Gastroesophageal sphincter (tissue), 3 donors: ENCODE results near the gene ZNF595.

Source experiments
- EP300 ChIP-seq: sonication (generic); formaldehyde crosslinking; IDR thresholded peaks from one replicate; pipeline ENCODE4 v1.6.1; 2017; ENCODE audit warnings: antibody characterized with exemption, mild to moderate bottlenecking
- POLR2A ChIP-seq, 2 donors: fragments of 450-650 bp; IDR thresholded peaks; one replicate each; pipeline ENCODE4 v1.6.1; 2017; ENCODE audit warnings: antibody characterized with exemption in 2 of 2, mild to moderate bottlenecking in 2 of 2, moderate library complexity in 1 of 2
- TF ChIP-seq, protein P1 (sequence below), 4 experiments: fragments of 200-600 bp in 2 of 4; fragments of 450-650 bp in 2 of 4; sonication (generic) in 1 of 4; IDR thresholded peaks; one replicate each; pipeline ENCODE4 v1.5.1; 2017 to 2019; ENCODE audit warnings: antibody characterized with exemption in 4 of 4, mild to moderate bottlenecking in 2 of 4, moderate library complexity in 2 of 4

DNA sequence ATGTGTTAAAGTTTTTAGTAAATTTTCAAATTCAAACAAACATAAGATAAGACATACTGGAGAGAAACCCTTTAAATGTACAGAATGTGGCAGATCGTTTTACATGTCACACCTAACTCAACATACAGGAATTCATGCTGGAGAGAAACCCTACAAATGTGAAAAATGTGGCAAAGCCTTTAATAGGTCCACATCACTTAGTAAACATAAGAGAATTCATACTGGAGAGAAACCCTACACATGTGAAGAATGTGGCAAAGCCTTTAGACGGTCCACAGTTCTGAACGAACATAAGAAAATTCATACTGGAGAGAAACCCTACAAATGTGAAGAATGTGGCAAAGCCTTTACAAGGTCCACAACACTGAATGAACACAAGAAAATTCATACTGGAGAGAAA lies 32.8 kb downstream of the ZNF595 start:
- TF ChIP-seq, protein P1, sequence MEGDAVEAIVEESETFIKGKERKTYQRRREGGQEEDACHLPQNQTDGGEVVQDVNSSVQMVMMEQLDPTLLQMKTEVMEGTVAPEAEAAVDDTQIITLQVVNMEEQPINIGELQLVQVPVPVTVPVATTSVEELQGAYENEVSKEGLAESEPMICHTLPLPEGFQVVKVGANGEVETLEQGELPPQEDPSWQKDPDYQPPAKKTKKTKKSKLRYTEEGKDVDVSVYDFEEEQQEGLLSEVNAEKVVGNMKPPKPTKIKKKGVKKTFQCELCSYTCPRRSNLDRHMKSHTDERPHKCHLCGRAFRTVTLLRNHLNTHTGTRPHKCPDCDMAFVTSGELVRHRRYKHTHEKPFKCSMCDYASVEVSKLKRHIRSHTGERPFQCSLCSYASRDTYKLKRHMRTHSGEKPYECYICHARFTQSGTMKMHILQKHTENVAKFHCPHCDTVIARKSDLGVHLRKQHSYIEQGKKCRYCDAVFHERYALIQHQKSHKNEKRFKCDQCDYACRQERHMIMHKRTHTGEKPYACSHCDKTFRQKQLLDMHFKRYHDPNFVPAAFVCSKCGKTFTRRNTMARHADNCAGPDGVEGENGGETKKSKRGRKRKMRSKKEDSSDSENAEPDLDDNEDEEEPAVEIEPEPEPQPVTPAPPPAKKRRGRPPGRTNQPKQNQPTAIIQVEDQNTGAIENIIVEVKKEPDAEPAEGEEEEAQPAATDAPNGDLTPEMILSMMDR (IDR thresholded peaks at IDR 0.05): no peak
- TF ChIP-seq POLR2A (IDR thresholded peaks at IDR 0.05) (no peak), EP300 (no peak)
